Large intestine (tissue), 3 donors: ENCODE data around the gene RASSF8. TPM values are rescaled to one million over a fixed set of nuclear protein-coding genes. Genes with fewer than 3 reads are reported as not detected.

Experiments used
- DNase-seq, 2 donors: peaks; one replicate each; pipeline versions ENCODE4 v3.0.0 to v3.0.0-alpha.2; 2013
- H3K27ac ChIP-seq: one replicate; pipeline ENCODE4 v1.5.1; 2013; ENCODE audit warnings: low read length
- H3K27me3 ChIP-seq: 2 replicates; pipeline ENCODE4 v1.6.1; 2013; ENCODE audit warnings: low read length; ENCODE audit not compliant: control insufficient read depth, insufficient read depth
- H3K36me3 ChIP-seq: 2 replicates; pipeline ENCODE4 v1.6.1; 2013; ENCODE audit warnings: low read length; ENCODE audit not compliant: control insufficient read depth, insufficient read depth
- H3K4me1 ChIP-seq: one replicate; pipeline ENCODE4 v1.6.1; 2013; ENCODE audit warnings: low read length; ENCODE audit not compliant: control insufficient read depth, insufficient read depth
- H3K4me3 ChIP-seq: one replicate; pipeline ENCODE4 v1.5.1; 2013; ENCODE audit warnings: low read length
- H3K9me3 ChIP-seq: one replicate; pipeline ENCODE4 v1.6.1; 2013; ENCODE audit warnings: mild to moderate bottlenecking, low read depth, low read length, moderate library complexity; ENCODE audit not compliant: control insufficient read depth
- WGBS: methylation state at CpG from one replicate; pipeline ENCODE4 v1.1.5; 2013; ENCODE audit warnings: low lambda C conversion rate; ENCODE audit not compliant: insufficient coverage; 5-methylcytosine and 5-hydroxymethylcytosine counted together
- polyA plus RNA-seq: library from polyadenylated mRNA; unstranded; fragments of 120-200 nt; gene quantifications from one replicate; pipeline ENCODE4 v1.2.1, GENCODE V29; 2013

RASSF8 gene
- polyA plus RNA-seq, 1 donor = 20.2 TPM

- no CpG with 5 or more reads among the region's 1 CpG for WGBS
- H3K27ac ChIP-seq = no peak overlapping the region
- H3K27me3 ChIP-seq = no peaks in the 10 kb centered on the region
- DNase-seq = no peak
- H3K4me3 ChIP-seq = no peak overlapping the region
- no peaks in the 10 kb centered on the region for H3K4me1 ChIP-seq
- no peaks in the 10 kb centered on the region for H3K36me3 ChIP-seq
- H3K9me3 ChIP-seq = no peaks in the 10 kb centered on the region
Observed at GRCh38 chr12:25938581-25938980, 19.9 kb upstream of the RASSF8 start.

GRCh38 chr12:25939606-25940005, 18.9 kb upstream of the RASSF8 start:
- H3K4me1 ChIP-seq = no peaks in the 10 kb centered on the region
- no peak overlapping the region for H3K27ac ChIP-seq
- no CpG with 5 or more reads among the region's 2 CpGs for WGBS
- H3K36me3 ChIP-seq = no peaks in the 10 kb centered on the region
- no peak overlapping the region for H3K4me3 ChIP-seq
- H3K27me3 ChIP-seq = no peaks in the 10 kb centered on the region
- no peak for DNase-seq
- H3K9me3 ChIP-seq = no peaks in the 10 kb centered on the region

- WGBS = no CpG with 5 or more reads among the region's 1 CpG
- no peaks in the 10 kb centered on the region for H3K36me3 ChIP-seq
- no peak for DNase-seq
- no peak overlapping the region for H3K4me3 ChIP-seq
- H3K27me3 ChIP-seq = no peaks in the 10 kb centered on the region
- no peaks in the 10 kb centered on the region for H3K4me1 ChIP-seq
- H3K27ac ChIP-seq = no peak overlapping the region
- no peaks in the 10 kb centered on the region for H3K9me3 ChIP-seq
Observed at GRCh38 chr12:25940886-25941285, 17.6 kb upstream of the RASSF8 start.

GRCh38 chr12:25942709-25943108, 15.8 kb upstream of the RASSF8 start:
- Histone ChIP-seq H3K9me3 (no peaks in the 10 kb centered on the region), H3K4me3 (no peak overlapping the region), H3K27me3 (no peaks in the 10 kb centered on the region), H3K36me3 (no peaks in the 10 kb centered on the region), H3K27ac (no peak overlapping the region), H3K4me1 (no peaks in the 10 kb centered on the region)
- no CpG with 5 or more reads among the region's 2 CpGs for WGBS
- DNase-seq = no peak

GRCh38 chr12:25943940-25944339, 14.5 kb upstream of the RASSF8 start:
- H3K36me3 ChIP-seq = no peaks in the 10 kb centered on the region
- H3K4me3 ChIP-seq = no peak overlapping the region
- no peak overlapping the region for H3K27ac ChIP-seq
- H3K27me3 ChIP-seq = no peaks in the 10 kb centered on the region
- no peaks in the 10 kb centered on the region for H3K9me3 ChIP-seq
- H3K4me1 ChIP-seq = no peaks in the 10 kb centered on the region
- no peak for DNase-seq

GRCh38 chr12:25949343-25949742, 9.1 kb upstream of the RASSF8 start:
- H3K27ac ChIP-seq = no peak overlapping the region
- H3K4me1 ChIP-seq = no peaks in the 10 kb centered on the region
- DNase-seq = no peak
- peaks cover 3% of the 10 kb centered on the region for H3K9me3 ChIP-seq
- WGBS = 33% methylated on average over 1 of the region's 4 CpGs
- H3K36me3 ChIP-seq = no peaks in the 10 kb centered on the region
- no peak overlapping the region for H3K4me3 ChIP-seq
- no peaks in the 10 kb centered on the region for H3K27me3 ChIP-seq

- Histone ChIP-seq H3K36me3 (no peaks in the 10 kb centered on the region), H3K9me3 (peaks cover 3% of the 10 kb centered on the region), H3K4me1 (no peaks in the 10 kb centered on the region), H3K27me3 (no peaks in the 10 kb centered on the region), H3K4me3 (no peak overlapping the region), H3K27ac (no peak overlapping the region)
- DNase-seq = no peak
- no CpG with 5 or more reads among the region's 6 CpGs for WGBS
Observed at GRCh38 chr12:25950329-25951115, 8.0 kb upstream of the RASSF8 start.

GRCh38 chr12:25957793-25958427, 572 bp upstream of the RASSF8 start:
- no peaks in the 10 kb centered on the region for H3K27me3 ChIP-seq
- H3K4me1 ChIP-seq = no peaks in the 10 kb centered on the region
- H3K36me3 ChIP-seq = no peaks in the 10 kb centered on the region
- DNase-seq = no peak
- WGBS = 5% methylated on average over 4 of the region's 38 CpGs
- no peaks in the 10 kb centered on the region for H3K9me3 ChIP-seq
- H3K4me3 ChIP-seq = peak overlapping the region; percentile 62
- peak overlapping the region; percentile 51 for H3K27ac ChIP-seq

GRCh38 chr12:25959071-25959961, 834 bp downstream of the RASSF8 start:
- Histone ChIP-seq H3K9me3 (no peaks in the 10 kb centered on the region), H3K4me1 (no peaks in the 10 kb centered on the region), H3K4me3 (peak overlapping the region; percentile 79), H3K27ac (peak overlapping the region; percentile 63), H3K36me3 (no peaks in the 10 kb centered on the region), H3K27me3 (no peaks in the 10 kb centered on the region)
- 2% methylated on average over 6 of the region's 57 CpGs for WGBS
- peak; percentile 17 to 77 for DNase-seq

- H3K36me3 ChIP-seq = no peaks in the 10 kb centered on the region
- 13% methylated on average over 1 of the region's 5 CpGs for WGBS
- DNase-seq = peak in 1 of 2 donors; percentile 23
- H3K4me3 ChIP-seq = peak overlapping the region; percentile 79
- H3K4me1 ChIP-seq = no peaks in the 10 kb centered on the region
- no peaks in the 10 kb centered on the region for H3K9me3 ChIP-seq
- no peaks in the 10 kb centered on the region for H3K27me3 ChIP-seq
- no peak overlapping the region for H3K27ac ChIP-seq
Observed at GRCh38 chr12:25960143-25960542, 1.7 kb downstream of the RASSF8 start.
